Measurements from ENCODE around the gene ZNF398. TPM values are rescaled to one million over a fixed set of nuclear protein-coding genes. Genes with fewer than 3 reads are reported as not detected.

ZNF398 gene
- total and polyA plus RNA-seq, 2 of the 13 experiments (the other 11 are each of a cell fraction or from before 2014, with no cell fraction given), result 3.0 to 8.9 TPM

- TF ChIP-seq ZNF784 (CRISPR knock-in tag; IDR thresholded peaks at IDR 0.05; ENCODE audit: borderline replicate concordance), result no peak; the same call in 1 of the 2 replicates
- no peak for TF ChIP-seq ZNF280B (CRISPR knock-in tag; IDR thresholded peaks at IDR 0.05; ENCODE audit: borderline replicate concordance)
- TF ChIP-seq RERE (CRISPR knock-in tag; IDR thresholded peaks at IDR 0.05; ENCODE audit: low read depth), result no peak
- no peak for TF ChIP-seq IKZF1 (IDR thresholded peaks at IDR 0.05)
- no peak for TF ChIP-seq ZNF703 (CRISPR knock-in tag; IDR thresholded peaks at IDR 0.05; ENCODE audit: borderline replicate concordance)
- no peak for TF ChIP-seq SUZ12 (IDR thresholded peaks at IDR 0.05; ENCODE audit: low read depth, low read length)
- no peak for TF ChIP-seq ZNF253 (CRISPR knock-in tag; IDR thresholded peaks at IDR 0.05; ENCODE audit: borderline replicate concordance)
- peak; percentile 69 for TF ChIP-seq MAX (IDR thresholded peaks at IDR 0.05)
- no peak for TF ChIP-seq TGIF2 (CRISPR knock-in tag; IDR thresholded peaks at IDR 0.05)
- no peak for TF ChIP-seq ZSCAN29 (CRISPR knock-in tag; conservative IDR thresholded peaks at IDR 0.05)
- TF ChIP-seq ZNF142 (CRISPR knock-in tag; IDR thresholded peaks at IDR 0.05), result peak; percentile 68; the same call in 1 of the 2 replicates
- no peak for TF ChIP-seq ZNF383 (CRISPR knock-in tag; IDR thresholded peaks at IDR 0.05; ENCODE audit: borderline replicate concordance)
- 0 out of 2 replicates have a peak, but pooled peaks have one; percentile 20 for TF ChIP-seq ZNF709 (CRISPR knock-in tag; IDR thresholded peaks at IDR 0.05)
- TF ChIP-seq RBM22 (optimal IDR thresholded peaks at IDR 0.05; ENCODE audit: low read length), result peak; percentile 37
- TF ChIP-seq SYNCRIP (IDR thresholded peaks at IDR 0.05; ENCODE audit: insufficient read depth, low read depth, low read length), result no peak
Observed at GRCh38 chr7:149147072-149147751, at the start of gene ZNF398 (continued).
